Lower leg skin (tissue), 3 donors: Measurements from ENCODE around the gene MOB1A.

ENCODE experiments used
- POLR2A ChIP-seq, 2 donors: fragments of 450-650 bp; IDR thresholded peaks; one replicate each; pipeline ENCODE4 v1.6.1; 2016 to 2017; ENCODE audit warnings: antibody characterized with exemption in 2 of 2, mild to moderate bottlenecking in 1 of 2, moderate library complexity in 1 of 2
- TF ChIP-seq, protein P1 (sequence below), 3 donors: fragments of 450-650 bp; IDR thresholded peaks; one replicate each; pipeline ENCODE4 v1.5.1; 2016; ENCODE audit warnings: antibody characterized with exemption in 3 of 3, mild to moderate bottlenecking in 3 of 3, moderate library complexity in 2 of 3

- TF ChIP-seq, protein P1, sequence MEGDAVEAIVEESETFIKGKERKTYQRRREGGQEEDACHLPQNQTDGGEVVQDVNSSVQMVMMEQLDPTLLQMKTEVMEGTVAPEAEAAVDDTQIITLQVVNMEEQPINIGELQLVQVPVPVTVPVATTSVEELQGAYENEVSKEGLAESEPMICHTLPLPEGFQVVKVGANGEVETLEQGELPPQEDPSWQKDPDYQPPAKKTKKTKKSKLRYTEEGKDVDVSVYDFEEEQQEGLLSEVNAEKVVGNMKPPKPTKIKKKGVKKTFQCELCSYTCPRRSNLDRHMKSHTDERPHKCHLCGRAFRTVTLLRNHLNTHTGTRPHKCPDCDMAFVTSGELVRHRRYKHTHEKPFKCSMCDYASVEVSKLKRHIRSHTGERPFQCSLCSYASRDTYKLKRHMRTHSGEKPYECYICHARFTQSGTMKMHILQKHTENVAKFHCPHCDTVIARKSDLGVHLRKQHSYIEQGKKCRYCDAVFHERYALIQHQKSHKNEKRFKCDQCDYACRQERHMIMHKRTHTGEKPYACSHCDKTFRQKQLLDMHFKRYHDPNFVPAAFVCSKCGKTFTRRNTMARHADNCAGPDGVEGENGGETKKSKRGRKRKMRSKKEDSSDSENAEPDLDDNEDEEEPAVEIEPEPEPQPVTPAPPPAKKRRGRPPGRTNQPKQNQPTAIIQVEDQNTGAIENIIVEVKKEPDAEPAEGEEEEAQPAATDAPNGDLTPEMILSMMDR (IDR thresholded peaks at IDR 0.05) = no peak
- TF ChIP-seq POLR2A (IDR thresholded peaks at IDR 0.05) = no peak
These were observed 42.4 kb upstream of the MOB1A start for GRCh38 chr2:74221091-74221490.
